HuH-7 (cell line): ENCODE data around the gene DYNLT1.
"Not testable (repeated sequence)": the region's sequence is repeated elsewhere in the genome, so short reads cannot be mapped to it uniquely, and the experiment has no call there.

Experiments
- DNase-seq: peaks from one replicate; pipeline ENCODE4 v3.0.0; 2011; ENCODE audit warnings: low spot score

DYNLT1 gene

GRCh38 chr6:158662954-158663624 lies 18.5 kb upstream of the DYNLT1 start:
- DNase-seq: no peak

GRCh38 chr6:158662607-158662953 lies 18.0 kb upstream of the DYNLT1 start:
- no peak for DNase-seq

DNA sequence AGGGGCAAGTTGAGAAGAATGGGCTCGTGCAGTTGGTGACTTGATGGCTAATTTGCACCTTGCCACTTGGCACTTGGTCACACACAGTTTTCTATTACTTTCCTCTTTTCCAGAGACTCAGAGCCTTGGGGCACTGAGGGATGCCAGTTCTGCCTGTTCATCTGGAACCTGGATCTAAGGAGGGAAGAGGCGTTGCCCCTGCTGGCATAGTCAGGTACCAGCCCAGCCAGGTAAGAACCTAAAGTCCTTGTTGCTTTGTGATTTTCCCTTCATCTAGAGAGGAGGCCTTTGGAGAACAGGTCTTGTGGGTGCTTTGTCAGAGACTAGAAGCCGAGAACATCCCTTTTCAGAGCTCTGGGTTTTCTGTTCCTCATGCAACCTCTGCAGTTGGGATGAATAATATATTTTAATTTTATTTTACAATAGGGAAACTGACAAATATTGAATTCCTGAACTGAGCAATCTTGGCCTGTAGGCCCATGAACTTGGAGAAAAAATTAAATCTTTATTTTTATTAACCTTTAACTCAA lies 16.7 kb upstream of the DYNLT1 start:
- no peak for DNase-seq

DNA sequence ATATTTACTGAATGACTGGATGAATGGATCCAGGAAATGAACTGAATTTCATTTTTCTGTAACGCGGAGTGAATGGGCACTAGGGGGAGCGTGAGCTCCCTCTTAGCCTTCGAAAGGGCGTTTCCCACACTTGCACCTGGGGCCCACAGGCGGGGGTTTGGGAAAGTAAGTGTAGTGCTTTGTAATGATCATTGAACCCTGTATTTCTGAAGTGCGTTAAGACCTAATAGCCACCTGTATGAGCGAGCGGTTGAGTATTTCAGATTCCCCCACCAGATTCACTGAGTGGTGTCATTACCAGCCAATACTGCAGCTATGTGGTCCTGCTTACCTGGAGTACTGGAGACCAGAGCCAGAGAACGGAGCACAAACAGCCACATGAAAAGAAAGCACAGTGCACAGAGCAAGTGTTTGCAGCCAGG lies 15.8 kb upstream of the DYNLT1 start:
- DNase-seq: peak; percentile 73

GRCh38 chr6:158656986-158657385 lies 12.4 kb upstream of the DYNLT1 start:
- not testable (repeated sequence) for DNase-seq

DNA sequence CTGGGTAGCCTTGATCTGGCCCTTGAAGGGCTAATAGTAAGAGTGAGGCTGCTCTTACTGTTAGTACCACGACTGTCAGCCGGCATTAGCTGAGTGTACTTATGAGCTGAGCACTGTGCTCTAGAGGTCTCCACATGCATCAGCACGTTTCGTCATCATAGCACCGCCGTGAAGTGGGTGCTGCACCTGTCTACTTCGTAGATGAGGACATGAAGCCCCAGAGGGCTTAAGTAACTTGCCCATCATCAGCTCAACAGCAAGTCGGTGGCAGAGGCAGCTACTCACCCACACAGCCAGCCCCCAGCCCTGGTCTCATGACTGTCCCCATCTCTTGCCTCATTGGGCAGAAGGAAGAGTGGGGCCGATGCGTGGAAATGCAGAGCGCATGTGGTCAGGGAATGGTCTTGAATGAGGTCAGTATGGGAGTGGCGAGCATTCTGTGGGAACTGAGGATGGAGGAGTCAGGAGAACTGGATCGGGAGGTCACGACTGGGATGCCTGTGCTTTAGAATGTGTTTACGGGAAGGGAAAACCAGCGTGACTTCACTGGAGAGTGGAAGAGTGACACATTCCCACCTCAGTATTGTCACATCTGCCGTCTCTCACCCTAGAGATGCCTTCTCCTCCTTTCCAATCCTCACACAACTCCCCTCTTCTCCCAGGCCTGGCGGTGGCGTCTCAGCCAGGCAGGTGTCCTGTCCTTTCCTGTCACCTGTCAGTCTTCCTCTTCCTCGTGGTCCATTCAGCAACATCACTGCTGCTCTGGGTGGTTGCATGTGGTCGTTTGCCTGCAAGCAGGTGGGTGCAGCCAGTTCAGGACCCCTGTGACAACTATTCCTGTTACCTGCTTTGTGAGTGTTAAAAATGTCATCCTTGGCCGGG lies 11.3 kb upstream of the DYNLT1 start:
- no peak for DNase-seq

DNA sequence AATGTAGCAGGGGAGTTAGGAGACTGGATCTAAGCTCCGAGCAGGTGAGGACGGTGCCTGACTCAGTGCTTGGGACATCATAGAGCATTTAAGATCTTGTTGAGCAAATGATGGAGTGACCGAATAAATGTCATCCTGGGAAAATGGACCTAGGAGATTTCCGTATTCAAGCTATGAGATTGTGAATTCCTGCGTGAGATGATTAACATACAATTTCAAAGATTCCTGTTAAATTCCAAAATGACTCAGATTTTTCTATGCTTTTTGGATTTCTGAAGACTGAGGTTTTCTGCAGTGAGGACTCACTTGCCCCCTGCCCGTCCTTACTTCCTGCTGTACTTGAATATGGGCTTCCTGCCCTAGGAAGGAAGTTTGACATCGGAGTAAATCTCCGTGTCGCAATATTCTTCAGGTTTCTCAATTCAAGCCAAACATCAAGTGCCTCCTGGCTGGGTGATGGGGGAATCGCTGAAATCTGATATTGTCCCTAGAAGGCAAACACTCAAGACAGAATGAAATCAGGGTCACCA lies 10.5 kb upstream of the DYNLT1 start:
- no peak for DNase-seq

- DNase-seq: no peak
Observed at GRCh38 chr6:158654498-158654897, 10.0 kb upstream of the DYNLT1 start.

DNA sequence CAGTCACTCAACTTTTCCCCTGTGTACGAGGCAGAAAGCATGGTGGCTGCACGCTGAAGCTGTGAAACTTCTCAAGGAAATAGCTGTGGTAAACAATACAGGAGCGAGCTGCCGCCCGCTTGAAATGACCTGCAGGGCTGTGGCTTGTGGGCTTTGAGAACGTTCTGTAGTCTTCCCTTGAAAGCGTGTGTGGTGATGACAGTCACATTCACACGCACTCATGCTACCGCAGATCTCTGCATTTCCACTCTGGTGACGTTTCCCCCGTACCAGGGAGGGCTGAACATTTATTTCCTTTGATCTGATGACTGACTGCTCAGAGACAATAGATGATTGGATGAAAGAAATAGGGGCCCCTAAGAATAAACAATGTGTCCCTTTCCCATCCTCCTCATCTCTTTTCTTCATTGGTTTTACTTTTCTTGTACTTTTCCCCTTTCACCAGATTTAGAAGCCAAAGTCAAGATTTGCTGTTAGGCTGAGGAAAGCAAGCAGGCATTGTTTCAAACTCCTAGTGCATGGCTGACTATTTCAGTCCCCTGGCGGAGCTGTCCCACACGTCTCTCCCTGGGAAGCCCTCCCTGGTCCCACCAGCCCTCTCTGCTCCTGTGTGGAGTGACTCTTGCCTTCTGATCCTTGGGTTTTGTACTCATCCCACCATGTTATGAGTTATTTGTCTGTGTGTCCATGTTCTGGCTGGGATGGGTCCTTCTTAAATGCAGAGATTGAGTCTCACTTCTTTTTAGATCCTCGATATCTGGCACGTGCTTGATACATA lies 9.2 kb upstream of the DYNLT1 start:
- DNase-seq: no peak

DNA sequence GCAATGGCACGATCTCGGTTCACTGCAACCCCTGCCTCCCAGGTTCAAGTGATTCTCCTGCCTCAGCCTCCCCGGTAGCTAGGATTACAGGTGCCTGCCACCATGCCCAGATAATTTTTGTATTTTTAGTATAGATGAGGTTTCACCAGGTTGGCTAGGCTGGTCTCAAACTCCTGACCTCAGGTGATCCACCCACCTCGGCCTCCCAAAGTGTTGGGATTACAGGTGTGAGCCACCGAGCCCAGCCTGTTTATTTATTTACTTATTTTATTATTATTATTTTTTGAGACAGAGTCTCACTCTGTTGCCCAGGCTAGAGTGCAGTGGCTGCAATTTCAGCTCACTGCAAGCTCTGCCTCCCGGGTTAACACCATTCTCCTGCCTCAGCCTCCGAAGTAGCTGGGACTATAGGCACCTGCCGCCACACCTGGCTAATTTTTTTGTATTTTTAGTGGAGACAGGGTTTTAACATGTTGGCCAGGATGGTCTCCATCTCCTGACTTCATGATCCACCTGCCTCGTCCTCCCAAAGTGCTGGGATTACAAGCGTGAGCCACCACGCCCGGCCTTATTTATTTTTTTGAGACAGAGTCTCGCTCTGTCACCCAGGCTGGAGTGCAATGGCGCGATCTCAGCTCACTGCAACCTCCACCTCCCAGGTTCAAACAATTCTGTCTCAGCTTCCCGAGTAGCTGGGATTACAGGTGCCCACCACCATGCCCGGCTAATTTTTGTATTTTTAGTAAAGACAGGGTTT lies 7.6 kb upstream of the DYNLT1 start:
- DNase-seq: not testable (repeated sequence)

GRCh38 chr6:158649289-158650143 lies 5.0 kb upstream of the DYNLT1 start, which contains the start of gene SYTL3:
Gene SYTL3 (plus strand): TSS chr6:158650054. CDS start chr6:158663269, 13,215 bp downstream.
- no peak for DNase-seq

DNA sequence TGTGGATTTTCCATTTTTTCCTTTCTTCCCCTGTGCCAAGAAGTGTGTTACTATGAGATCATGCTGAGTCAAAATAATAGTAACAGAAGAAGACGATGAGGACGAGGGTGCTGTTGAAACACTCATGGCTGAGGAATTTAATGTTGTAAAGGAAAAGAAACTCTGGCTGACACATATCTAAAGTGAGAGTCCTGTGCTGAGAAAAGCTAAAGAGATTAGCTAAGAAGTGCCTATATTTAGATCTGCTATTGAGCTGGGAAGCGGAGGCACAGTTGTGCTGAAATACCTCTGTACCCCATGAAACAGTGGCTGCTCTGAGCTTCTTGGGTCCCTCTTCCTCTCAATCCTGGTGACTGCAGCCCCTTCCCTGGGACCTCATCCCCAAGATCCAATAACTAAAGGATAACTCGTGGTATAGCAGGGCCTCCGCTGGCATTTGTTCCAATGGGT lies 4.2 kb upstream of the DYNLT1 start:
- no peak for DNase-seq

DNA sequence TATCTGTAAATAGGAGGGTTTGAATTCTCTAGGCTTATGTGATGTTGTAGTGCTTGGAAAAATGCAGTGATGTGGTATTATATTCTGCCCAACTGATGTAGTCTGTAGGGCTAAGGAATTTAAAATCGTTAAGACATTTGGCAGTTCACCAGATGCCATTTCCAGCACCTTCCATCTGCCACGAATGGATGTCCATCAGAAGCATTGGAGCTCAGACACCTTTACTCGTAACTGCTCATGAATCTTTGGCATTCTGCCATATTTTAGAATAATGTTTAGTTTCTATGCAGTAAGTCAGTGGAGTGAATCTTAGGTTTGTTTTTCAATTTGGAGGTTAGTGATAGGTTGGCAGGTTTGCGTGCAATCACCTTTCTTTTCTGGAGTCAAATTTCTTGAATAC lies 3.0 kb upstream of the DYNLT1 start:
- DNase-seq: no peak

DNA sequence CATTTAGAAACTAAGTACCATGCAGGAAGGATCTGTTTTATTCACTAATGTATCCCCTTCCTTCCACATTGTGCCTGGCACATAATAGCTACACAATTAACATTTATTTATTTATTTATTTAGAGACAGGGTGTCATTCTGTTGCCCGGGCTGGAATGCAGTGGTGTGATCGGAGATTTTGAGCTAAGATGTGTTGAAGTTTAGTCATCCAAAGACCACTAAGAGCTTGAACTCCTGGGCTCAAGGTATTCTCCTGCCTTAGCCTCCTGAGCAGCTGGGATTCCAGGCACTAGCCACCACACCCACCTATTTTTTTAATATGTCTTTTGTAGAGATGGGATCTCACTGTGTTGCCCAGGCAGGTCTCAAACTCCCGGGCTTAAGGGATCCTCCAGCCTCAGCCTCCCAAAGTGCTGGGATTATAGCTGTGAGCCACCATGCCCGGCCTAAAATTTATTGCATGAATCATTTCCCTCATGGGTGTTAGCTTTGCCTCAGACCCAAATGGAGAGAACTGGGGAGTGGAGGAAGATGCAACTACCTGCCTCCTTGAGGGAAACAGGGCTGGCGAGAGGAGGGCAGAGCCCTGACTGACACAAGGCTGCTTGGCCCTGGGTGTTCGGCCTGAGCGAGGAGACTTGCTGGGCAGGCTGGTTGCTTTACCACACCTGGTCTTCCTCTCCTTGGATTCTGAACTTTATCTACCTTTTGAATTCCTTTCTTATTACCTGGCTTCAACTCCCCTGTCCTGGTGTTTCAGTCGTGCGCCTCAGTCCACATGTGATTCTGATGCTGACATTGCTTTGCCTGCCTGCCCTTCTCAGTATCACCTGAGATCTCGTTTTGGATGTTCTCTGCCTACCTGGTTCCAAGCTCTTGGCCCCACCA lies 1.7 kb upstream of the DYNLT1 start:
- DNase-seq: no peak

DNA sequence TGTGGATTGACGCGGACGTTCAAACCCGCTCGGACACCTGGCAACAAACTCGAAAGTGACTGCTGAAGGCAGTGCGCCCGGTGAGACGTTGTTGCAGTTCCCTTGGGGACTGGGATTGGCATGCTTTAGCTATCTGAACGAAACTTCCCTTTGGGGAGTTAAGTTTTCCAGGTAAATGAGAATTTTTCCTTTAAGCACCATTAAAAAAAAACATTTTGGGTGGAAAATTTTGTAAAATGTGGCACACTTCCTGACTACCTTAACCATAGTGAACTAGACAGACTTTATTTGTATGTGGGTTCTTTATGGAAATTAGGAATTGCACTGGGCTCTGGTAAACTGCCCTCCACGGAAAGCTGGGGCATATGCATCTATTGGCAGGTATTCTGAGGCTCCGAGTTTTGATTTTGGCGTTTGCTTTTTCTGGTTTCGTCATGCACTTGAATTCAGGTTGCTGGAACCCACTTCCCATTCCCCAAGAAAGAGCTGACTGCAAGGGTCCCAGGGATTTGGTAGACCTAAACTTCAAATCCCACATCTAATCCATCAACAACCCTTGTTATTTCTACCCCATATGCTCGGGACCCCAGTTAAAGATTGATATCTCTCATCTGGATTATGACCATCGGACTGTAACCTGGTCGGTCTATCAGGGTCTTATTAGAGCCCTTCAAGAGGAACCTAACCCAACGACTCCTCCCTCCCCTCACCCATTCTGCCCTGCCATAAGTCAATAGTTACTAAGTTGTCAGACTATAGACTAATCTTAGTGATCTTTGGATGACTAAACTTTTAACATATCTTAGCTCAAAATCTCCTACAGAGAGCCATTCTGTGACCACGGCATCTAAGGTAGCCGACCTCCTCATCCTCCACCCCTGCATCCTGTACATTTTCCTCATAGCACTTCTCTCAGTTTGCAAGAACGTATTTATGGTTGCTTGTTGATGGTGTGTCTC lies 800 bp upstream of the DYNLT1 start:
- DNase-seq: no peak

DNA sequence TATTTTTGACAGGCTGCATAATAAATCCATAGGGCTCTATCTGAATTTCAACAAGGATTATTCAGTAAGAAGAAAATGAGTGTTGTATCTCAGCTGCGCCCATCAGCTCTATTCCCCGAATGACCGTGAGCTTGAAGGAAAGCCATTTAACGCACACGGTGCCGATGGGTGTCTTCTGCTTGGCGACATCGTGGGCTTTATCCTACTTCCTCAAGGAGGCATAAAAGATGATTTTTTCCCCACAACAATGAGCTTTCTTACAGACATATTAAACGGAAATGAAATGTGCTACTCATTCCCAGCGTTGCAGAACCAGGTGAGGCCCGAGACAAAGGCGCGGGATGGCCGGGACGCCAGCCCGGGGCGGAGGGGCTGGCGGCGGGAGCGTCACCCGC lies 710 bp downstream of the DYNLT1 start:
- no peak for DNase-seq

DNA sequence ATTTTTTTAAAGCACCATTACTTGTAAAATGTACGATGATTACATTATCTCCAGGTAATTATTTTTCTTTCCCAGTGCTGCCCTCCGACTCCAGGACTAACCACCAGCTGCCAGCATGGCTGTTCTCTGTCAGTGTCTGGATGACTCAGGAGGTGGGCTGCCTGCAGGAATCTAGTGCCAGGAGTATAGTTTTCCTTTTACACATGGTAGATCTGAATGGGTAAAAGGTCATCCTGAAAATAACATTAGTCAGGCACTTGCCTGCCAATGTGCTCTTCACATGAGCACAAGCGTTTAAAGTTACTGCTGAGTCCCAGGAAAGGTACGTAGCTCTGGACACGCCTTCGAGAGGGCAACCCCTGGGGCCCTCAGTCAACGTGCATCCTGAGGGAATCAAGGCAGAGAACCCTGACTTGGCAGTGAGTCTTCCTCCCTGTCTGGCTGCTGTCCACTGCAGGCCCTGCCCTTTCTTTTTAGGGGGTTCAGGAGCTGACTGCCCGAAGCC lies 2.4 kb downstream of the DYNLT1 start:
- DNase-seq: no peak

- DNase-seq: no peak
Observed at GRCh38 chr6:158640519-158640918, 4.0 kb downstream of the DYNLT1 start.
